OCI-LY3 (cell line): ENCODE results near the gene PSMA7.

Experiments
- EZH2phosphoT487 ChIP-seq: fragments of 200-600 bp; shearing (Covaris generic); IDR thresholded peaks from 2 replicates; pipeline ENCODE4 v1.6.1; 2018; ENCODE audit warnings: antibody characterized with exemption, mixed run types, low read depth
- TF ChIP-seq, protein P1 (sequence below): fragments of 200-600, 300-600 bp; sonication (generic); IDR thresholded peaks from 2 replicates; pipeline ENCODE4 v1.5.1; 2014; ENCODE audit warnings: antibody characterized with exemption, low read length, low read depth

DNA sequence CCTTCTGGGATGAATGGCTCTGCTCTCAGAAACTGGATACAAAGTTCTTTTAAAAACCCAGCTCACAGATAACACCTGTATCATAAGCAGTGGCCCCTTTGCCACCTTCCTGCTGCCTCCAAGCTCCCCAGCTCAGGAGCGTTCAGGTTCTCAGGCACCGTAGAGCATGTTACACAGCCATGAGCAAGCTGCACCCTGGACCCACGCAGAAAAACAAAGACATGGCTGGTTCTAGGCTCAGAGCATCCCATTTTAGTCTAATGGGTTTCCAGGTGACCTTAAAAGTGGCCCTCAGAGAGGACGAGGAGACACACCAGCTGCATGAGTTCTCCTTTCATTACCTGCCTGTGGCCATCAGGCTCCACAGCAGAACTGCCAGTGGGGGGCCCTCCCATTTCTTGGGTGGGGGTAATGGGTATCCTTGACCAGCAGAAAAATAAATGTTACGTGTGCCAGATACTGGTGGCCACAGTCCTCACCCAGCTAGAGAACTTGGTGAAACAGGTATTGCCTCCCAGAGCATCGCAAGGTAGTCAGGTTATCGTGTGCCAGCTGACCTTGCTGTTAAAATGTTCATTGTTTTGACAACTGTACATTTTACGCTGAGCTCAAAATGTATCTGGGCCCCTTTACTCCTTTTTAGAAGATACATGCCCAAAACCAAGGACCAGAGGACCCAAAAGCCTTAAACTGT is 7.5 kb downstream of the PSMA7 start:
- TF ChIP-seq, protein P1, sequence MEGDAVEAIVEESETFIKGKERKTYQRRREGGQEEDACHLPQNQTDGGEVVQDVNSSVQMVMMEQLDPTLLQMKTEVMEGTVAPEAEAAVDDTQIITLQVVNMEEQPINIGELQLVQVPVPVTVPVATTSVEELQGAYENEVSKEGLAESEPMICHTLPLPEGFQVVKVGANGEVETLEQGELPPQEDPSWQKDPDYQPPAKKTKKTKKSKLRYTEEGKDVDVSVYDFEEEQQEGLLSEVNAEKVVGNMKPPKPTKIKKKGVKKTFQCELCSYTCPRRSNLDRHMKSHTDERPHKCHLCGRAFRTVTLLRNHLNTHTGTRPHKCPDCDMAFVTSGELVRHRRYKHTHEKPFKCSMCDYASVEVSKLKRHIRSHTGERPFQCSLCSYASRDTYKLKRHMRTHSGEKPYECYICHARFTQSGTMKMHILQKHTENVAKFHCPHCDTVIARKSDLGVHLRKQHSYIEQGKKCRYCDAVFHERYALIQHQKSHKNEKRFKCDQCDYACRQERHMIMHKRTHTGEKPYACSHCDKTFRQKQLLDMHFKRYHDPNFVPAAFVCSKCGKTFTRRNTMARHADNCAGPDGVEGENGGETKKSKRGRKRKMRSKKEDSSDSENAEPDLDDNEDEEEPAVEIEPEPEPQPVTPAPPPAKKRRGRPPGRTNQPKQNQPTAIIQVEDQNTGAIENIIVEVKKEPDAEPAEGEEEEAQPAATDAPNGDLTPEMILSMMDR: no peak
- TF ChIP-seq EZH2phosphoT487: no peak
